Nephron progenitor cell (in vitro differentiated cells): ENCODE measurements around the gene MATCAP1.
A peak's percentile ranks its signal among the peaks of the same experiment; 100 is the strongest.

Experiments
- DNase-seq: peaks from one replicate; pipeline ENCODE4 v3.0.0; 2021
- H3K27ac Mint-ChIP-seq: 2 replicates; pipeline ENCODE4 v1.8.0; 2021; ENCODE audit warnings: mild to moderate bottlenecking, moderate library complexity, mixed read lengths
- H3K27me3 Mint-ChIP-seq: 2 replicates; pipeline ENCODE4 v1.8.0; 2021; ENCODE audit warnings: mild to moderate bottlenecking, low read depth, mixed read lengths; ENCODE audit not compliant: poor library complexity
- H3K36me3 Mint-ChIP-seq: 2 replicates; pipeline ENCODE4 v1.8.0; 2021; ENCODE audit warnings: low read depth, mixed read lengths
- H3K4me1 Mint-ChIP-seq: 2 replicates; pipeline ENCODE4 v1.8.0; 2021; ENCODE audit warnings: mixed read lengths
- H3K4me3 Mint-ChIP-seq: 2 replicates; pipeline ENCODE4 v1.8.0; 2021; ENCODE audit warnings: mild to moderate bottlenecking, moderate library complexity, mixed read lengths
- H3K9me3 Mint-ChIP-seq: 2 replicates; pipeline ENCODE4 v1.8.0; 2021; ENCODE audit warnings: mild to moderate bottlenecking, moderate library complexity, mixed read lengths
- CTCF ChIP-seq: fragments of 200-600 bp; sonication (generic); IDR thresholded peaks from 2 replicates; pipeline ENCODE4 v1.5.0; 2021; ENCODE audit warnings: antibody characterized with exemption

The MATCAP1 gene

GRCh38 chr16:67163164-67163998 lies 20.4 kb downstream of the MATCAP1 start:
- Mint-ChIP-seq H3K9me3 (peaks cover 4% of the 10 kb centered on the region), H3K36me3 (no peaks in the 10 kb centered on the region), H3K27ac (no peak overlapping the region), H3K27me3 (peaks cover 99% of the 10 kb centered on the region), H3K4me1 (peaks cover 6% of the 10 kb centered on the region), H3K4me3 (peak overlapping the region; percentile 55)
- peak; percentile 65 for DNase-seq
- TF ChIP-seq CTCF: no peak

GRCh38 chr16:67162506-67163163 lies 21.1 kb downstream of the MATCAP1 start:
- Mint-ChIP-seq H3K4me1 (peaks cover 9% of the 10 kb centered on the region), H3K36me3 (no peaks in the 10 kb centered on the region), H3K27me3 (peaks cover 99% of the 10 kb centered on the region), H3K27ac (no peak overlapping the region), H3K9me3 (peaks cover 4% of the 10 kb centered on the region), H3K4me3 (peak overlapping the region; percentile 52)
- no peak for DNase-seq
- no peak for TF ChIP-seq CTCF

- no peak overlapping the region for H3K27ac Mint-ChIP-seq
- peaks cover 9% of the 10 kb centered on the region for H3K4me1 Mint-ChIP-seq
- no peak for TF ChIP-seq CTCF
- DNase-seq: no peak
- H3K27me3 Mint-ChIP-seq: peaks cover 99% of the 10 kb centered on the region
- H3K9me3 Mint-ChIP-seq: peaks cover 4% of the 10 kb centered on the region
- no peak overlapping the region for H3K4me3 Mint-ChIP-seq
- no peaks in the 10 kb centered on the region for H3K36me3 Mint-ChIP-seq
Observed at GRCh38 chr16:67161595-67162058, 22.1 kb downstream of the MATCAP1 start.

GRCh38 chr16:67158637-67159600 lies 24.8 kb downstream of the MATCAP1 start:
- H3K4me1 Mint-ChIP-seq: peaks cover 9% of the 10 kb centered on the region
- DNase-seq: no peak

More at GRCh38 chr16:67158637-67159600, 24.8 kb downstream of the MATCAP1 start:
- Mint-ChIP-seq H3K27me3 (peaks cover 100% of the 10 kb centered on the region), H3K36me3 (no peaks in the 10 kb centered on the region), H3K4me3 (peak overlapping the region; percentile 66), H3K27ac (no peak overlapping the region), H3K9me3 (peaks cover 4% of the 10 kb centered on the region)
- no peak for TF ChIP-seq CTCF
